CD4-positive, CD25-positive, alpha-beta regulatory T cell (primary cell): ENCODE results near the gene COMTD1. TPM values are rescaled to one million over a fixed set of nuclear protein-coding genes. Genes with fewer than 3 reads are reported as not detected.
"Not testable (repeated sequence)": the region's sequence is repeated elsewhere in the genome, so short reads cannot be mapped to it uniquely, and the experiment has no call there.

Experiments
- ATAC-seq, 2 donors: fragments of 150-1000 bp; cut with Tn5 transposase; one replicate each; pipeline ENCODE4 v1.10.0; 2021; ENCODE audit warnings: low read depth in 2 of 2, moderate number of reproducible peaks in 2 of 2, moderate library complexity in 1 of 2
- DNase-seq, 3 donors: peaks; one replicate each; pipeline versions ENCODE4 v3.0.0 to v3.0.0-alpha.2; 2012 to 2022; ENCODE audit warnings: mixed read lengths in 1 of 3
- H3K27ac ChIP-seq: one replicate; pipeline ENCODE4 v1.7.0; 2013; ENCODE audit warnings: mild to moderate bottlenecking, low read length; ENCODE audit not compliant: insufficient read depth, poor library complexity, severe bottlenecking
- H3K27me3 ChIP-seq: one replicate; pipeline ENCODE4 v1.7.0; 2013; ENCODE audit warnings: low read length; ENCODE audit not compliant: control insufficient read depth, insufficient read depth
- H3K36me3 ChIP-seq: one replicate; pipeline ENCODE4 v1.7.0; 2013; ENCODE audit warnings: mild to moderate bottlenecking, low read length, moderate library complexity; ENCODE audit not compliant: control insufficient read depth, insufficient read depth
- H3K4me1 ChIP-seq: 2 replicates; pipeline ENCODE4 v1.7.0; 2013; ENCODE audit warnings: mild to moderate bottlenecking, low read length; ENCODE audit not compliant: insufficient read depth, control insufficient read depth, poor library complexity, severe bottlenecking
- H3K4me3 ChIP-seq: one replicate; pipeline ENCODE4 v1.7.0; 2013; ENCODE audit warnings: low read depth, mild to moderate bottlenecking, low read length, moderate library complexity
- H3K9me3 ChIP-seq, 2 experiments: 1 replicate in 1 of 2; 2 replicates in 1 of 2; pipeline ENCODE4 v1.7.0; 2013; ENCODE audit warnings: low read length in 2 of 2, mild to moderate bottlenecking in 1 of 2, moderate library complexity in 1 of 2; ENCODE audit not compliant: control insufficient read depth in 2 of 2
- H3K27ac Mint-ChIP-seq, 3 donors: one replicate each; pipeline ENCODE4 v1.8.0; 2020 to 2022; ENCODE audit warnings: mild to moderate bottlenecking in 3 of 3, mixed read lengths in 3 of 3, moderate library complexity in 2 of 3
- H3K27me3 Mint-ChIP-seq: one replicate; pipeline ENCODE4 v1.8.0; 2022; ENCODE audit warnings: mild to moderate bottlenecking, mixed read lengths
- H3K36me3 Mint-ChIP-seq: one replicate; pipeline ENCODE4 v1.8.0; 2020; ENCODE audit warnings: mixed read lengths
- H3K4me1 Mint-ChIP-seq, 4 donors: one replicate each; pipeline ENCODE4 v1.8.0; 2020 to 2022; ENCODE audit warnings: mixed read lengths in 4 of 4, mild to moderate bottlenecking in 1 of 4
- H3K4me3 Mint-ChIP-seq, 4 donors: one replicate each; pipeline ENCODE4 v1.8.0; 2020 to 2022; ENCODE audit warnings: mild to moderate bottlenecking in 4 of 4, mixed read lengths in 4 of 4, moderate library complexity in 3 of 4
- H3K9me3 Mint-ChIP-seq, 7 donors: one replicate each; pipeline ENCODE4 v1.8.0; 2020 to 2022; ENCODE audit warnings: mixed read lengths in 7 of 7, mild to moderate bottlenecking in 3 of 7, moderate library complexity in 2 of 7
- polyA plus RNA-seq, 4 donors: library from polyadenylated mRNA; unstranded; fragments of 300-500 nt; fragmentation: Illumina TruSeq; gene quantifications; one replicate each; pipeline ENCODE4 v1.2.3, GENCODE V29; 2021
- total RNA-seq: library from RNA; stranded (reverse); gene quantifications from one replicate; pipeline ENCODE4 v1.2.3, GENCODE V29; 2022

The COMTD1 gene
- total and polyA plus RNA-seq, 5 donors from 2014 or later: 20.0 to 35.0 (median 21.9) TPM

GRCh38 chr10:75209921-75210281, 25.9 kb downstream of the COMTD1 start:
- peak; percentile 70 to 74 for ATAC-seq
- Histone ChIP-seq H3K27ac (peak overlapping the region; percentile 98), H3K4me1 (peaks cover 29% of the 10 kb centered on the region), H3K9me3 (no peaks in the 10 kb centered on the region), H3K36me3 (peaks cover 20% of the 10 kb centered on the region), H3K4me3 (peak overlapping the region; percentile 80), H3K27me3 (no peaks in the 10 kb centered on the region)
- peak; percentile 67 to 93 (median 83) for DNase-seq
- peaks cover 8% of the 10 kb centered on the region for H3K36me3 Mint-ChIP-seq
- peak overlapping the region; percentile 98 to 100 (median 100) for H3K27ac Mint-ChIP-seq
- H3K27me3 Mint-ChIP-seq: peaks cover 9% of the 10 kb centered on the region
- H3K9me3 Mint-ChIP-seq: no peaks in the 10 kb centered on the region
- peak overlapping the region; percentile 92 to 99 (median 97) for H3K4me3 Mint-ChIP-seq
- peaks cover 16 to 30% (median 21%) of the 10 kb centered on the region in 4 donors for H3K4me1 Mint-ChIP-seq

- H3K27me3 Mint-ChIP-seq: peaks cover 9% of the 10 kb centered on the region
- H3K27me3 ChIP-seq: no peaks in the 10 kb centered on the region
- H3K36me3 ChIP-seq: peaks cover 15% of the 10 kb centered on the region
- H3K9me3 Mint-ChIP-seq: peaks cover 0 to 1% (median 0%) of the 10 kb centered on the region in 7 donors
- ATAC-seq (no peak), DNase-seq (no peak)
- peaks cover 8% of the 10 kb centered on the region for H3K36me3 Mint-ChIP-seq
- no peaks in the 10 kb centered on the region for H3K9me3 ChIP-seq
- H3K4me3 Mint-ChIP-seq: peak overlapping the region; percentile 92 to 99 (median 97)
- H3K4me1 ChIP-seq: peaks cover 29% of the 10 kb centered on the region
- H3K4me1 Mint-ChIP-seq: peaks cover 16 to 30% (median 21%) of the 10 kb centered on the region in 4 donors
- H3K4me3 ChIP-seq: peak overlapping the region; percentile 80
- peak overlapping the region; percentile 98 for H3K27ac ChIP-seq
- H3K27ac Mint-ChIP-seq: peak overlapping the region; percentile 98 to 100 (median 100)
These were observed 26.5 kb downstream of the COMTD1 start for GRCh38 chr10:75209086-75209920.

- peaks cover 3% of the 10 kb centered on the region for H3K36me3 Mint-ChIP-seq
- peak overlapping the region in 1 of 3 donors; percentile 98 for H3K27ac Mint-ChIP-seq
- peaks cover 6% of the 10 kb centered on the region for H3K36me3 ChIP-seq
- H3K9me3 Mint-ChIP-seq: peaks cover 0 to 1% (median 0%) of the 10 kb centered on the region in 7 donors
- peaks cover 15 to 25% (median 18%) of the 10 kb centered on the region in 4 donors for H3K4me1 Mint-ChIP-seq
- H3K27me3 Mint-ChIP-seq: peaks cover 9% of the 10 kb centered on the region
- H3K4me3 ChIP-seq: no peak overlapping the region
- DNase-seq (peak in 1 of 3 donors; percentile 15), ATAC-seq (no peak)
- no peaks in the 10 kb centered on the region for H3K9me3 ChIP-seq
- H3K27me3 ChIP-seq: no peaks in the 10 kb centered on the region
- H3K4me1 ChIP-seq: peaks cover 29% of the 10 kb centered on the region
- peak overlapping the region; percentile 50 to 93 (median 65) for H3K4me3 Mint-ChIP-seq
- H3K27ac ChIP-seq: no peak overlapping the region
These were observed 27.6 kb downstream of the COMTD1 start for GRCh38 chr10:75208181-75208580.

- peaks cover 0 to 1% (median 0%) of the 10 kb centered on the region in 7 donors for H3K9me3 Mint-ChIP-seq
These were observed 28.0 kb downstream of the COMTD1 start for GRCh38 chr10:75207857-75208144.

GRCh38 chr10:75207079-75207856, 28.5 kb downstream of the COMTD1 start:
- peaks cover 3% of the 10 kb centered on the region for H3K36me3 Mint-ChIP-seq
- H3K4me3 Mint-ChIP-seq: peak overlapping the region in 3 of 4 donors; percentile 39 to 78 (median 78)
- peaks cover 10 to 17% (median 12%) of the 10 kb centered on the region in 4 donors for H3K4me1 Mint-ChIP-seq
- Histone ChIP-seq H3K27me3 (no peaks in the 10 kb centered on the region), H3K36me3 (peaks cover 3% of the 10 kb centered on the region), H3K4me3 (no peak overlapping the region), H3K27ac (no peak overlapping the region), H3K9me3 (no peaks in the 10 kb centered on the region), H3K4me1 (peaks cover 24% of the 10 kb centered on the region)
- H3K9me3 Mint-ChIP-seq: peaks cover 0 to 1% (median 0%) of the 10 kb centered on the region in 7 donors
- no peak overlapping the region for H3K27ac Mint-ChIP-seq
- ATAC-seq (no peak), DNase-seq (no peak)
- peaks cover 9% of the 10 kb centered on the region for H3K27me3 Mint-ChIP-seq

More at GRCh38 chr10:75207857-75208144, 28.0 kb downstream of the COMTD1 start:
- no peak for DNase-seq
- peaks cover 3% of the 10 kb centered on the region for H3K36me3 Mint-ChIP-seq
- peak overlapping the region in 2 of 4 donors; percentile 50 to 78 for H3K4me3 Mint-ChIP-seq
- no peaks in the 10 kb centered on the region for H3K27me3 ChIP-seq
- peaks cover 5% of the 10 kb centered on the region for H3K36me3 ChIP-seq
- ATAC-seq: no peak
- no peak overlapping the region for H3K27ac ChIP-seq
- peaks cover 15 to 22% (median 16%) of the 10 kb centered on the region in 4 donors for H3K4me1 Mint-ChIP-seq
- no peaks in the 10 kb centered on the region for H3K9me3 ChIP-seq
- no peak overlapping the region for H3K27ac Mint-ChIP-seq
- H3K4me3 ChIP-seq: no peak overlapping the region
- H3K4me1 ChIP-seq: peaks cover 29% of the 10 kb centered on the region
- peaks cover 9% of the 10 kb centered on the region for H3K27me3 Mint-ChIP-seq

GRCh38 chr10:75206638-75207037, 29.1 kb downstream of the COMTD1 start:
- H3K27me3 Mint-ChIP-seq, H3K9me3 Mint-ChIP-seq, H3K36me3 Mint-ChIP-seq, ATAC-seq, H3K9me3 ChIP-seq, H3K36me3 ChIP-seq, H3K27ac Mint-ChIP-seq, H3K27ac ChIP-seq, DNase-seq, H3K4me3 ChIP-seq, H3K27me3 ChIP-seq: not testable (repeated sequence)
- H3K4me1 ChIP-seq: peaks cover 18% of the 10 kb centered on the region
- Mint-ChIP-seq H3K4me1 (peaks cover 6 to 11% (median 8%) of the 10 kb centered on the region in 4 donors), H3K4me3 (peak overlapping the region in 2 of 4 donors; percentile 78)

GRCh38 chr10:75205908-75206307, 29.8 kb downstream of the COMTD1 start:
- Histone ChIP-seq H3K4me3 (no peak overlapping the region), H3K27me3 (no peaks in the 10 kb centered on the region), H3K9me3 (no peaks in the 10 kb centered on the region), H3K4me1 (peaks cover 10% of the 10 kb centered on the region), H3K27ac (no peak overlapping the region), H3K36me3 (no peaks in the 10 kb centered on the region)
- DNase-seq (no peak), ATAC-seq (no peak)
- Mint-ChIP-seq H3K4me1 (peaks cover 0 to 8% (median 4%) of the 10 kb centered on the region in 4 donors), H3K36me3 (no peaks in the 10 kb centered on the region), H3K27ac (no peak overlapping the region), H3K4me3 (no peak overlapping the region), H3K9me3 (peaks cover 0 to 1% (median 0%) of the 10 kb centered on the region in 7 donors), H3K27me3 (peaks cover 5% of the 10 kb centered on the region)
